NCI-H748 (cell line): ENCODE data around the gene FGF18.
A peak's percentile ranks its signal among the peaks of the same experiment; 100 is the strongest.

Experiments used
- DNase-seq: peaks from one replicate; lab custom pipeline; 2025; ENCODE audit not compliant: unreplicated experiment; lab: John Stamatoyannopoulos, UW

The FGF18 gene

GRCh38 chr5:171464829-171465228 is 45.4 kb downstream of the FGF18 start:
- no peak for DNase-seq

- DNase-seq, result no peak
Measured at GRCh38 chr5:171467107-171467506, 47.7 kb downstream of the FGF18 start.

GRCh38 chr5:171469326-171469725 is 49.9 kb downstream of the FGF18 start:
- DNase-seq, result peak; percentile 98

GRCh38 chr5:171470420-171470819 is 51.0 kb downstream of the FGF18 start:
- no peak for DNase-seq

GRCh38 chr5:171474230-171474813 is 54.9 kb downstream of the FGF18 start:
- DNase-seq, result peak; percentile 24

- DNase-seq, result no peak
Measured at GRCh38 chr5:171475596-171475995, 56.1 kb downstream of the FGF18 start.

- DNase-seq, result no peak
Measured at GRCh38 chr5:171476701-171477100, 57.3 kb downstream of the FGF18 start.

- no peak for DNase-seq
Measured at GRCh38 chr5:171477101-171477500, 57.7 kb downstream of the FGF18 start.

GRCh38 chr5:171477666-171478065 is 58.2 kb downstream of the FGF18 start:
- DNase-seq, result no peak

- no peak for DNase-seq
Measured at GRCh38 chr5:171478946-171479775, 59.7 kb downstream of the FGF18 start.

GRCh38 chr5:171479776-171480125 is 60.3 kb downstream of the FGF18 start:
- no peak for DNase-seq

- no peak for DNase-seq
Measured at GRCh38 chr5:171480239-171480638, 60.8 kb downstream of the FGF18 start.

GRCh38 chr5:171481571-171482433 is 62.4 kb downstream of the FGF18 start:
- no peak for DNase-seq

- DNase-seq, result no peak
Measured at GRCh38 chr5:171482434-171482730, 62.9 kb downstream of the FGF18 start.

- no peak for DNase-seq
Measured at GRCh38 chr5:171483551-171484135, 64.2 kb downstream of the FGF18 start.

GRCh38 chr5:171484460-171484899 is 65.0 kb downstream of the FGF18 start:
- DNase-seq, result no peak

GRCh38 chr5:171485668-171486067 is 66.2 kb downstream of the FGF18 start:
- no peak for DNase-seq

GRCh38 chr5:171486613-171487012 is 67.2 kb downstream of the FGF18 start:
- DNase-seq, result no peak

GRCh38 chr5:171488876-171489275 is 69.4 kb downstream of the FGF18 start:
- no peak for DNase-seq

GRCh38 chr5:171492781-171493180 is 73.3 kb downstream of the FGF18 start:
- no peak for DNase-seq

GRCh38 chr5:171493646-171494393 is 74.4 kb downstream of the FGF18 start:
- DNase-seq, result no peak
